GM23338 (cell line): ENCODE results near the gene ATP13A2. TPM values are rescaled to one million over a fixed set of nuclear protein-coding genes. Genes with fewer than 3 reads are reported as not detected.

Source experiments
- ATAC-seq: fragments of 200-7000 bp; cut with Tn5 transposase; 3 replicates; pipeline ENCODE4 v1.9.1; 2020
- DNase-seq: peaks from one replicate; pipeline ENCODE4 v3.0.0-alpha.2; 2015; ENCODE audit warnings: low spot score
- H2AFZ ChIP-seq: fragments of 200-600 bp; sonication (generic); 2 replicates; pipeline ENCODE4 v1.8.0; 2016; ENCODE audit warnings: antibody characterized with exemption, mild to moderate bottlenecking, moderate library complexity
- H3F3A ChIP-seq: fragments of 200-600 bp; sonication (generic); replicated peaks from 2 replicates; pipeline ENCODE4 v1.8.0; 2017; ENCODE audit warnings: antibody characterized with exemption, mixed run types, low read depth
- H3K27ac ChIP-seq: fragments of 200-600 bp; sonication (generic); 2 replicates; pipeline ENCODE4 v1.6.1; 2016; ENCODE audit warnings: low read depth
- H3K27me3 ChIP-seq: fragments of 200-600 bp; sonication (generic); 2 replicates; pipeline ENCODE4 v1.8.0; 2016; ENCODE audit warnings: mild to moderate bottlenecking, mixed run types, moderate library complexity; ENCODE audit not compliant: insufficient read depth
- H3K36me3 ChIP-seq: fragments of 200-600 bp; sonication (generic); 2 replicates; pipeline ENCODE4 v1.8.0; 2016; ENCODE audit warnings: mild to moderate bottlenecking; ENCODE audit not compliant: insufficient read depth
- H3K4me1 ChIP-seq: fragments of 200-600 bp; sonication (generic); 2 replicates; pipeline ENCODE4 v1.8.0; 2016; ENCODE audit warnings: mild to moderate bottlenecking, moderate library complexity; ENCODE audit not compliant: insufficient read depth
- H3K4me2 ChIP-seq: fragments of 200-600 bp; sonication (generic); 2 replicates; pipeline ENCODE4 v1.7.1; 2017; ENCODE audit warnings: mixed run types
- H3K4me3 ChIP-seq: fragments of 200-600 bp; sonication (generic); 2 replicates; pipeline ENCODE4 v1.6.1; 2016; ENCODE audit warnings: mixed run types
- H3K79me2 ChIP-seq: fragments of 200-600 bp; sonication (generic); replicated peaks from 2 replicates; pipeline ENCODE4 v1.8.0; 2017; ENCODE audit warnings: mild to moderate bottlenecking; ENCODE audit not compliant: insufficient read depth
- H3K9me2 ChIP-seq: fragments of 200-600 bp; sonication (generic); 2 replicates; pipeline ENCODE4 v1.8.0; 2017; ENCODE audit not compliant: insufficient read depth
- H4K20me1 ChIP-seq: fragments of 200-600 bp; sonication (generic); replicated peaks from 2 replicates; pipeline ENCODE4 v1.8.0; 2017; ENCODE audit warnings: mild to moderate bottlenecking; ENCODE audit not compliant: insufficient read depth
- H3K27ac Mint-ChIP-seq: 2 replicates; pipeline ENCODE4 v1.8.0; 2020; ENCODE audit warnings: inconsistent platforms, mild to moderate bottlenecking, moderate library complexity, mixed read lengths
- H3K27me3 Mint-ChIP-seq: 3 replicates; pipeline ENCODE4 v1.8.0; 2022; ENCODE audit warnings: low read depth, mild to moderate bottlenecking, moderate library complexity, mixed read lengths, inconsistent platforms; ENCODE audit not compliant: insufficient read depth, poor library complexity
- H3K36me3 Mint-ChIP-seq: 3 replicates; pipeline ENCODE4 v1.8.0; 2021; ENCODE audit warnings: low read depth, mild to moderate bottlenecking, inconsistent platforms, moderate library complexity, mixed read lengths
- H3K4me1 Mint-ChIP-seq: 3 replicates; pipeline ENCODE4 v1.8.0; 2020; ENCODE audit warnings: mild to moderate bottlenecking, inconsistent platforms, mixed read lengths
- H3K4me3 Mint-ChIP-seq: 3 replicates; pipeline ENCODE4 v1.8.0; 2021; ENCODE audit warnings: moderate library complexity, mild to moderate bottlenecking, inconsistent platforms, mixed read lengths
- H3K9me3 Mint-ChIP-seq: 3 replicates; pipeline ENCODE4 v1.8.0; 2020; ENCODE audit warnings: moderate library complexity, mild to moderate bottlenecking, inconsistent platforms, mixed read lengths
- CTCF ChIP-seq, 2 experiments: fragments of 200-600 bp in 1 of 2; sonication (generic) in 1 of 2; conservative IDR thresholded peaks; 2 replicates each; pipeline versions ENCODE4 v1.5.1 to v1.6.1; 2016 to 2017; ENCODE audit warnings: antibody characterized with exemption in 2 of 2, low read depth in 2 of 2, mild to moderate bottlenecking in 2 of 2, moderate library complexity in 1 of 2
- EZH2phosphoT487 ChIP-seq: fragments of 200-600 bp; sonication (generic); IDR thresholded peaks from one replicate; pipeline ENCODE4 v1.8.1; 2018; ENCODE audit warnings: antibody characterized with exemption; ENCODE audit not compliant: unreplicated experiment
- NANOG ChIP-seq: IDR thresholded peaks from 2 replicates; pipeline ENCODE4 v1.6.1; 2016; ENCODE audit warnings: antibody characterized with exemption, borderline replicate concordance
- POLR2AphosphoS5 ChIP-seq: IDR thresholded peaks from 2 replicates; pipeline ENCODE4 v1.6.1; 2016; ENCODE audit warnings: antibody characterized with exemption, low read depth
- REST ChIP-seq: IDR thresholded peaks from one replicate; pipeline ENCODE4 v1.6.1; 2018; ENCODE audit warnings: antibody characterized with exemption; ENCODE audit not compliant: unreplicated experiment
- STAT1 ChIP-seq: IDR thresholded peaks from one replicate; pipeline ENCODE4 v1.6.1; 2016; ENCODE audit warnings: antibody characterized with exemption; ENCODE audit not compliant: unreplicated experiment
- ZNF331 ChIP-seq: fragments of 250-450 bp; sonication (Bioruptor Pico); IDR thresholded peaks from 2 replicates; pipeline ENCODE4 v1.5.0; 2020; ENCODE audit warnings: low read depth, mild to moderate bottlenecking, moderate library complexity
- ZNF462 ChIP-seq: fragments of 250-450 bp; sonication (Bioruptor Pico); IDR thresholded peaks from 2 replicates; pipeline ENCODE4 v1.5.0; 2020; ENCODE audit warnings: mild to moderate bottlenecking, moderate library complexity
- polyA plus RNA-seq: library from polyadenylated mRNA; unstranded; fragments of >200 nt; fragmentation: Nextera tagmentation; extraction: Ambion mirVana; gene quantifications from 2 replicates; pipeline ENCODE4 v1.2.1, GENCODE V29; 2016
- total RNA-seq: library from RNA; depleted of rRNA; stranded (reverse); fragments of >200 nt; shearing (Covaris generic); gene quantifications from 2 replicates; pipeline ENCODE4 v1.2.3, GENCODE V29; 2014

The ATP13A2 gene
- total and polyA plus RNA-seq, 2 experiments from 2014 or later, result 30.1 to 87.7 TPM

GRCh38 chr1:17033481-17033880 is 21.8 kb upstream of the ATP13A2 start:
- H3K4me2 ChIP-seq, result no peak overlapping the region
- no peaks in the 10 kb centered on the region for H3K9me2 ChIP-seq
- peaks cover 22% of the 10 kb centered on the region for H3K36me3 Mint-ChIP-seq
- peaks cover 7% of the 10 kb centered on the region; the same call in 1 of the 2 replicates for H3K36me3 ChIP-seq
- H3K4me1 ChIP-seq, result peaks cover 12% of the 10 kb centered on the region
- no peaks in the 10 kb centered on the region for H3F3A ChIP-seq
- no peak for TF ChIP-seq EZH2phosphoT487
- no peak for TF ChIP-seq ZNF462 (CRISPR knock-in tag)
- no peak for TF ChIP-seq POLR2AphosphoS5
- TF ChIP-seq CTCF (conservative IDR thresholded peaks at IDR 0.05; ENCODE audit: low read depth in 2 of 2), result no peak
- TF ChIP-seq ZNF331 (CRISPR knock-in tag), result no peak
- no peak for TF ChIP-seq NANOG
- TF ChIP-seq REST, result no peak
- TF ChIP-seq STAT1, result no peak
- H3K27ac Mint-ChIP-seq, result no peak overlapping the region
- H2AFZ ChIP-seq, result no peak overlapping the region
- peaks cover 6% of the 10 kb centered on the region; the same call in 1 of the 2 replicates for H4K20me1 ChIP-seq
- no peaks in the 10 kb centered on the region for H3K27me3 ChIP-seq
- ATAC-seq (no peak), DNase-seq (no peak)
- no peaks in the 10 kb centered on the region for H3K9me3 Mint-ChIP-seq
- H3K27me3 Mint-ChIP-seq, result no peaks in the 10 kb centered on the region
- H3K27ac ChIP-seq, result no peak overlapping the region
- no peak overlapping the region for H3K4me3 Mint-ChIP-seq
- no peaks in the 10 kb centered on the region for H3K4me1 Mint-ChIP-seq
- H3K79me2 ChIP-seq, result peaks cover 7% of the 10 kb centered on the region; the same call in 1 of the 2 replicates
- H3K4me3 ChIP-seq, result no peak overlapping the region
